Nephron progenitor cell (in vitro differentiated cells): Measurements from ENCODE around the gene HADHA.

Source experiments
- DNase-seq: peaks from one replicate; pipeline ENCODE4 v3.0.0; 2021
- H3K27ac Mint-ChIP-seq: 2 replicates; pipeline ENCODE4 v1.8.0; 2021; ENCODE audit warnings: mild to moderate bottlenecking, moderate library complexity, mixed read lengths
- H3K27me3 Mint-ChIP-seq: 2 replicates; pipeline ENCODE4 v1.8.0; 2021; ENCODE audit warnings: mild to moderate bottlenecking, low read depth, mixed read lengths; ENCODE audit not compliant: poor library complexity
- H3K36me3 Mint-ChIP-seq: 2 replicates; pipeline ENCODE4 v1.8.0; 2021; ENCODE audit warnings: low read depth, mixed read lengths
- H3K4me1 Mint-ChIP-seq: 2 replicates; pipeline ENCODE4 v1.8.0; 2021; ENCODE audit warnings: mixed read lengths
- H3K4me3 Mint-ChIP-seq: 2 replicates; pipeline ENCODE4 v1.8.0; 2021; ENCODE audit warnings: mild to moderate bottlenecking, moderate library complexity, mixed read lengths
- H3K9me3 Mint-ChIP-seq: 2 replicates; pipeline ENCODE4 v1.8.0; 2021; ENCODE audit warnings: mild to moderate bottlenecking, moderate library complexity, mixed read lengths
- TF ChIP-seq, protein P1 (sequence below): fragments of 200-600 bp; sonication (generic); IDR thresholded peaks from 2 replicates; pipeline ENCODE4 v1.5.0; 2021; ENCODE audit warnings: antibody characterized with exemption

The HADHA gene

DNA sequence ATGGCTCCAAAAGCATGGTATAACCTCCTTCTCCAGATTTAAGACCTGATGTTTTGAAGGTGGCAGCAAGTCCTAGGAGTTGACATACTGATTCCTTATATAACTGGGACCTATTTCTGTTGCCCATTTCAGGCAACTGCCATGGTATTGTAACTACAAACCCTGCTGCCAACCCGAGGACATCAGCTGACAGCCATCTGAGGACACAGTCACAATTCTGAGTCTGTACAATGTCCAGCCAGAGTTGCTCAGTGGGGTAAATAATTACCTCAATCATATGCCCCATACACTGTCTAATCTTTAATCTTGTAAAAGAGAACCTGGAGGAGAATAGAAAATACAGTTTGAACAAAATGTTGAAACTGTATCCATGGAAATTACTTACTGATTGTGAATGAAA is 80.2 kb downstream of the HADHA start:
- no peak overlapping the region for H3K4me3 Mint-ChIP-seq
- no peak for DNase-seq
- H3K9me3 Mint-ChIP-seq = no peaks in the 10 kb centered on the region
- peaks cover 3% of the 10 kb centered on the region for H3K4me1 Mint-ChIP-seq
- no peak overlapping the region for H3K27ac Mint-ChIP-seq
- H3K27me3 Mint-ChIP-seq = peaks cover 11% of the 10 kb centered on the region
- TF ChIP-seq, protein P1, sequence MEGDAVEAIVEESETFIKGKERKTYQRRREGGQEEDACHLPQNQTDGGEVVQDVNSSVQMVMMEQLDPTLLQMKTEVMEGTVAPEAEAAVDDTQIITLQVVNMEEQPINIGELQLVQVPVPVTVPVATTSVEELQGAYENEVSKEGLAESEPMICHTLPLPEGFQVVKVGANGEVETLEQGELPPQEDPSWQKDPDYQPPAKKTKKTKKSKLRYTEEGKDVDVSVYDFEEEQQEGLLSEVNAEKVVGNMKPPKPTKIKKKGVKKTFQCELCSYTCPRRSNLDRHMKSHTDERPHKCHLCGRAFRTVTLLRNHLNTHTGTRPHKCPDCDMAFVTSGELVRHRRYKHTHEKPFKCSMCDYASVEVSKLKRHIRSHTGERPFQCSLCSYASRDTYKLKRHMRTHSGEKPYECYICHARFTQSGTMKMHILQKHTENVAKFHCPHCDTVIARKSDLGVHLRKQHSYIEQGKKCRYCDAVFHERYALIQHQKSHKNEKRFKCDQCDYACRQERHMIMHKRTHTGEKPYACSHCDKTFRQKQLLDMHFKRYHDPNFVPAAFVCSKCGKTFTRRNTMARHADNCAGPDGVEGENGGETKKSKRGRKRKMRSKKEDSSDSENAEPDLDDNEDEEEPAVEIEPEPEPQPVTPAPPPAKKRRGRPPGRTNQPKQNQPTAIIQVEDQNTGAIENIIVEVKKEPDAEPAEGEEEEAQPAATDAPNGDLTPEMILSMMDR = no peak
- H3K36me3 Mint-ChIP-seq = no peaks in the 10 kb centered on the region

DNA sequence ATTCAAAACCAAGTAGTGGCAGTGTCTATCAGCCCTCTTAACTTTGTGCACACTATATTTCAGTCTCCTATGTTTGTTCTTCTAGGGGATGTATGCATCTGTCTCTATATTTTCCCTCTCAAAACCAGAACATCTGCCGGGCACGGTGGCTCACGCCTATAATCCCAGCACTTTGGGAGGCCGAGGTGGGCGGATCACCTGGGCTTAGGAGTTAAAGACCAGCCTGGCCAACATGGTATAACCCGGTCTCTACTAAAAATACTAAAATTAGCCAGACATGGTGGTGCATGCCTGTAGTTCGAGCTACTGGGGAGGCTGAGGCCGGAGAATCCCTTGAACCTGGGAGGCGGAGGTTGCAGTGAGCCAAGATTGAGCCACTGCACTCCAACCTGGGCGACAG is 81.5 kb downstream of the HADHA start:
- no peak overlapping the region for H3K27ac Mint-ChIP-seq
- H3K27me3 Mint-ChIP-seq = peaks cover 15% of the 10 kb centered on the region
- no peaks in the 10 kb centered on the region for H3K4me1 Mint-ChIP-seq
- no peak overlapping the region for H3K4me3 Mint-ChIP-seq
- no peaks in the 10 kb centered on the region for H3K36me3 Mint-ChIP-seq
- H3K9me3 Mint-ChIP-seq = no peaks in the 10 kb centered on the region
- TF ChIP-seq, protein P1 = no peak
- DNase-seq = no peak

GRCh38 chr2:26161926-26162325 is 82.5 kb downstream of the HADHA start:
- Mint-ChIP-seq H3K4me3 (no peak overlapping the region), H3K27me3 (peaks cover 15% of the 10 kb centered on the region), H3K36me3 (no peaks in the 10 kb centered on the region), H3K9me3 (peaks cover 5% of the 10 kb centered on the region), H3K4me1 (no peaks in the 10 kb centered on the region), H3K27ac (no peak overlapping the region)
- TF ChIP-seq, protein P1 = no peak
- DNase-seq = no peak

- no peaks in the 10 kb centered on the region for H3K36me3 Mint-ChIP-seq
- no peak overlapping the region for H3K4me3 Mint-ChIP-seq
- H3K27me3 Mint-ChIP-seq = peaks cover 28% of the 10 kb centered on the region
- H3K4me1 Mint-ChIP-seq = no peaks in the 10 kb centered on the region
- TF ChIP-seq, protein P1 = no peak
- no peak for DNase-seq
- peaks cover 39% of the 10 kb centered on the region for H3K9me3 Mint-ChIP-seq
- no peak overlapping the region for H3K27ac Mint-ChIP-seq
Measured at GRCh38 chr2:26157580-26157979, 86.9 kb downstream of the HADHA start.

GRCh38 chr2:26150243-26150642 is 94.2 kb downstream of the HADHA start:
- Mint-ChIP-seq H3K4me1 (peaks cover 5% of the 10 kb centered on the region), H3K27me3 (peaks cover 35% of the 10 kb centered on the region), H3K9me3 (peaks cover 25% of the 10 kb centered on the region), H3K27ac (no peak overlapping the region), H3K4me3 (no peak overlapping the region), H3K36me3 (no peaks in the 10 kb centered on the region)
- TF ChIP-seq, protein P1 = no peak
- no peak for DNase-seq

DNA sequence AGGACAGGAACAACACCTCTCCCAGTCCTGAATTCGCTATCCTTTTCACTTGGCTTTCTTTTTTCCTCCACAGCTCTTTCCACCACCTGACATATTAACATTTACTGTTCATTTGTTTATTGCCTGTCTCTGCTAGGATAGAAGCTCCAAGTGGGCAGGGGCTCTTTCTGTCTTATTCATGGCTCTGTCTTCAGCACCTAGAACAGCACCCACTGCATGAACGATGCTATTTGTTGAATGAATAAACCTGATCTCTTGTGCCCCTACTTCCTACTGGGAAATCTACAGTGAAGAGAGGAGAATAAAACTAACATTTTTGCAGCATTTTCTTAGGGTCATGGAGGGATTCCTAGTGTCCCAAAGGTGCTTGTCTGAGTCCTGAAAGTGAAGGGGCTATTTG is 95.9 kb downstream of the HADHA start:
- no peak overlapping the region for H3K27ac Mint-ChIP-seq
- no peaks in the 10 kb centered on the region for H3K36me3 Mint-ChIP-seq
- H3K9me3 Mint-ChIP-seq = peaks cover 8% of the 10 kb centered on the region
- H3K4me3 Mint-ChIP-seq = no peak overlapping the region
- DNase-seq = no peak
- peaks cover 5% of the 10 kb centered on the region for H3K4me1 Mint-ChIP-seq
- H3K27me3 Mint-ChIP-seq = peaks cover 27% of the 10 kb centered on the region
- TF ChIP-seq, protein P1 = no peak
